HUES6 (cell line): ENCODE data around the gene DDA1.

Source experiments
- H3K27ac ChIP-seq: 2 replicates; pipeline ENCODE4 v1.7.0; 2013; ENCODE audit warnings: low read depth, mild to moderate bottlenecking, low read length, inconsistent platforms
- H3K27me3 ChIP-seq: 2 replicates; pipeline ENCODE4 v1.6.1; 2013; ENCODE audit warnings: low read length; ENCODE audit not compliant: control insufficient read depth, insufficient read depth
- H3K36me3 ChIP-seq: 2 replicates; pipeline ENCODE4 v1.6.1; 2013; ENCODE audit warnings: low read length; ENCODE audit not compliant: control insufficient read depth, insufficient read depth
- H3K4me1 ChIP-seq: 2 replicates; pipeline ENCODE4 v1.6.1; 2013; ENCODE audit warnings: low read length; ENCODE audit not compliant: control insufficient read depth, insufficient read depth
- H3K4me3 ChIP-seq: 2 replicates; pipeline ENCODE4 v1.5.1; 2013; ENCODE audit warnings: low read depth, low read length
- H3K9ac ChIP-seq: one replicate; pipeline ENCODE4 v1.6.1; 2013; ENCODE audit warnings: mild to moderate bottlenecking, low read length
- H3K9me3 ChIP-seq: 2 replicates; pipeline ENCODE4 v1.6.1; 2013; ENCODE audit warnings: low read depth, low read length; ENCODE audit not compliant: control insufficient read depth, insufficient read depth

The DDA1 gene

DNA sequence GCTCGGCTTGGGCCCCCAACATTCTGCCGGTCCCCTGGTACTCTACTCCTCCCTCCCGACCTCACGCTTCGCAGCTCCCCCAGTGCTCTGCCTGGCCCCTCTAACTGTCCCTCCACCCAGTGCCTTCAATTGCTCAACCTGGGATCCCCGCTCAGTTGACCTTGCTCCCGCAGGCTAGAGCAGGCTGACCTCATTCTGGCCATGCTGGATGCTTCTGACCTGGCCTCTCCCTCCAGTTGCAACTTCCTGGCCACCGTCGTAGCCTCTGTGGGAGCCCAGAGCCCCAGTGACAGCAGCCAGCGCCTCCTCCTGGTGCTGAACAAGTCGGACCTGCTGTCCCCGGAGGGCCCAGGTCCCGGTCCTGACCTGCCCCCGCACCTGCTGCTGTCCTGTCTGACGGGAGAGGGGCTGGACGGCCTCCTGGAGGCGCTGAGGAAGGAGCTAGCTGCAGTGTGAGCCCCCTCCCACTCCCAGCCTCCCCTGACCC, 31.6 kb downstream of the DDA1 start:
- no peak overlapping the region for H3K27ac ChIP-seq
- H3K4me3 ChIP-seq = peak overlapping the region; percentile 32; the same call in 1 of the 2 replicates
- H3K36me3 ChIP-seq = peaks cover 10% of the 10 kb centered on the region
- no peaks in the 10 kb centered on the region for H3K27me3 ChIP-seq
- H3K9ac ChIP-seq = no peak overlapping the region
- H3K9me3 ChIP-seq = no peaks in the 10 kb centered on the region
- peaks cover 20% of the 10 kb centered on the region for H3K4me1 ChIP-seq

GRCh38 chr19:17341386-17341785, 32.0 kb downstream of the DDA1 start:
- no peaks in the 10 kb centered on the region for H3K27me3 ChIP-seq
- no peaks in the 10 kb centered on the region for H3K9me3 ChIP-seq
- peaks cover 10% of the 10 kb centered on the region for H3K36me3 ChIP-seq
- no peak overlapping the region for H3K27ac ChIP-seq
- peaks cover 20% of the 10 kb centered on the region for H3K4me1 ChIP-seq
- no peak overlapping the region for H3K9ac ChIP-seq
- no peak overlapping the region for H3K4me3 ChIP-seq

GRCh38 chr19:17341845-17342244, 32.5 kb downstream of the DDA1 start:
- H3K4me1 ChIP-seq = peaks cover 20% of the 10 kb centered on the region
- no peak overlapping the region for H3K4me3 ChIP-seq
- peaks cover 10% of the 10 kb centered on the region for H3K36me3 ChIP-seq
- H3K9ac ChIP-seq = no peak overlapping the region
- H3K27ac ChIP-seq = no peak overlapping the region
- no peaks in the 10 kb centered on the region for H3K9me3 ChIP-seq
- H3K27me3 ChIP-seq = no peaks in the 10 kb centered on the region

GRCh38 chr19:17346109-17346671, 36.8 kb downstream of the DDA1 start:
- Histone ChIP-seq H3K9ac (no peak overlapping the region), H3K4me1 (peaks cover 15% of the 10 kb centered on the region; the same call in 1 of the 2 replicates), H3K36me3 (peaks cover 10% of the 10 kb centered on the region), H3K4me3 (no peak overlapping the region), H3K9me3 (no peaks in the 10 kb centered on the region), H3K27ac (no peak overlapping the region), H3K27me3 (no peaks in the 10 kb centered on the region)

DNA sequence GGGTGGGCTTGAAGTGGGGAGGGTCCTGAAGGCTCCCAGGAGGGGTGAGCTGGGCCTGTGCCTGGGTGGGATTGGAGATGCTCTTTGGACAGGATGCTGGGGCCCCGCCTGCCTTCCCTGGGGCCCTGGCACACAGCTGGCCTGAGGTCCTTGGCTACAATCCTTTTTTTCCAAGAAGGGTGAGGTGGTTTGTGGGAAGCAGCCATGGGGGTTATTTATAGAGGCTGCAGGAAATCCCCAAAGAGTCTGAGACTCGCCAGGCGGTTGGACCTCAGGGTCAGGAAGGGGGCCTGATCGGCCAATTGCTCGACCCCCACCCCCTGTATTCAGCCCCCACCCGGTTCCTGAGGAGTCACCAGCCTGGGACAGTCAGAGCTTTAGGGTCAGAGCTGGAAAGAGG, 38.0 kb downstream of the DDA1 start:
- H3K9me3 ChIP-seq = no peaks in the 10 kb centered on the region
- no peak overlapping the region for H3K9ac ChIP-seq
- H3K4me1 ChIP-seq = peaks cover 15% of the 10 kb centered on the region; the same call in 1 of the 2 replicates
- H3K36me3 ChIP-seq = peaks cover 3% of the 10 kb centered on the region; the same call in 1 of the 2 replicates
- no peaks in the 10 kb centered on the region for H3K27me3 ChIP-seq
- no peak overlapping the region for H3K27ac ChIP-seq
- H3K4me3 ChIP-seq = no peak overlapping the region

GRCh38 chr19:17347877-17348276, 38.5 kb downstream of the DDA1 start:
- no peak overlapping the region for H3K9ac ChIP-seq

DNA sequence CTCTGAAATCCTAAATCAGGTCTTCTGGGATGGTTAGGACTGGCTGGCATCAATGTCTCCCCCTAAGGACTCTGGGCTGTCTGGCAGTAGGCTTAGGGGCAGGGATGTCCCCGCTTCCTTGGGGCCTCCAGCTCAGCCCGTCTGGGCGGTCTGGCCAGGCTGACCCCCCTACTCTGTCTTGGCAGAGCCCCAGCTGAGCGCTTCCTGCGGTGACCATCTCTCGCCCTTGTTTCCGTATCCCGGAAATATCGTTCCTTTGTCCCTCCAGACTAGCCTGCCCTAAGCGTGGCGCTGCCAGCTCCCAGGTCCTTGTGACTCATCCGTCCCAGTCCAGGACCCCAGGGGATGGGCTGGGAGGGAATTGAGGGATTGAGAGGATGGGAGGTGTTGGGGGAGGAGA, 39.3 kb downstream of the DDA1 start:
- Histone ChIP-seq H3K36me3 (no peaks in the 10 kb centered on the region), H3K27me3 (no peaks in the 10 kb centered on the region), H3K27ac (no peak overlapping the region; the same call in 1 of the 2 replicates), H3K4me1 (peaks cover 15% of the 10 kb centered on the region; the same call in 1 of the 2 replicates), H3K9me3 (no peaks in the 10 kb centered on the region), H3K4me3 (0 out of 2 replicates have a peak overlapping the region, but pooled peaks have one; percentile 15), H3K9ac (peak overlapping the region; percentile 60)

More at GRCh38 chr19:17347877-17348276, 38.5 kb downstream of the DDA1 start:
- H3K27ac ChIP-seq = no peak overlapping the region
- H3K4me3 ChIP-seq = no peak overlapping the region
- peaks cover 15% of the 10 kb centered on the region; the same call in 1 of the 2 replicates for H3K4me1 ChIP-seq
- H3K27me3 ChIP-seq = no peaks in the 10 kb centered on the region
- H3K9me3 ChIP-seq = no peaks in the 10 kb centered on the region
- H3K36me3 ChIP-seq = no peaks in the 10 kb centered on the region

- H3K27ac ChIP-seq = no peak overlapping the region
- H3K36me3 ChIP-seq = no peaks in the 10 kb centered on the region
- H3K4me1 ChIP-seq = peaks cover 15% of the 10 kb centered on the region; the same call in 1 of the 2 replicates
- H3K9me3 ChIP-seq = no peaks in the 10 kb centered on the region
- no peaks in the 10 kb centered on the region for H3K27me3 ChIP-seq
- H3K9ac ChIP-seq = no peak overlapping the region
- H3K4me3 ChIP-seq = no peak overlapping the region
Observed at GRCh38 chr19:17351815-17352435, 42.6 kb downstream of the DDA1 start.

- no peaks in the 10 kb centered on the region for H3K9me3 ChIP-seq
- H3K36me3 ChIP-seq = no peaks in the 10 kb centered on the region
- H3K4me1 ChIP-seq = peaks cover 15% of the 10 kb centered on the region; the same call in 1 of the 2 replicates
- H3K4me3 ChIP-seq = no peak overlapping the region
- no peak overlapping the region for H3K9ac ChIP-seq
- no peak overlapping the region for H3K27ac ChIP-seq
- H3K27me3 ChIP-seq = no peaks in the 10 kb centered on the region
Observed at GRCh38 chr19:17352608-17353280, 43.4 kb downstream of the DDA1 start.

DNA sequence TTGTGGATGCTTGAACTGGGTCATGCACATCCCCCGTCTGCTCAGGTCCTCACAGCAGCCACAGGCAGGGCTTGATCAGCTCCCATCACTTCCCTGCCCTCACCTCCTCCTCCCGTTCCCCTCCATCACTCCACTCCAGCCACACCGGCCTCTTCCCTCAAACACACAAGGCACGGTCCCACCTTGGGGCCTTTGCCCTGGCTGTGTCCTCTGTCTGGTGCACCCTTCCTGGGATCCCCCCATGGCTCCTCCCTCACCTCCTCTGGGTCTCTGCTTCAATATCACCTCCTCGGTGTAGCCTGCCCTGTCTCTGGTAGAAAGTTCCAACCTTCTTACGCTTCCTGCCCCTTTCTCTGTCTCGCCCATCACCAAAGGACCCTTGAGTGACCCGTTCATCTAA, 44.0 kb downstream of the DDA1 start:
- peaks cover 13% of the 10 kb centered on the region; the same call in 1 of the 2 replicates for H3K4me1 ChIP-seq

More for the DNA sequence above, 44.0 kb downstream of the DDA1 start:
- no peaks in the 10 kb centered on the region for H3K27me3 ChIP-seq
- no peak overlapping the region for H3K27ac ChIP-seq
- H3K9ac ChIP-seq = no peak overlapping the region
- H3K4me3 ChIP-seq = no peak overlapping the region
- H3K36me3 ChIP-seq = no peaks in the 10 kb centered on the region
- no peaks in the 10 kb centered on the region for H3K9me3 ChIP-seq
